ENCODE data around the gene MRPS30.

DNA sequence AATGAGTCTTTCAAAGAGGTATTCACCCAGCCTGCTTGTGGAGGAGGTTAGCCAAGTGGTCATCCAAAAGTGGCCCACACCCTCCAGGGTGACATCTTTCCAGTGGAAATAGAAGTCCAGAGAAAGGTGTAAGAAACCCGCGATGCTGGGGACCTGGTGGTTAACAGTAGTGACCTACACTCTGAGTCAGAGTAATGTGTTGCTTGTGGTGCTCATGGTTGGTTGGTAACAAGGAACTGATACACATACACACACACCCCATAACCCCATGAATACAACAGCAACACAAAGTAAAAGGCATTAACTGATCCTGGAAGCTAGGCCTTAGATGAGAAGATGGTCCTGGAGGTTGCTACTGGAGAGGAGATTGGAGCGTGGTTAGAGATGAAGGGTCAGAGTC is 26.9 kb downstream of the MRPS30 start:
- TF ChIP-seq, protein P1, sequence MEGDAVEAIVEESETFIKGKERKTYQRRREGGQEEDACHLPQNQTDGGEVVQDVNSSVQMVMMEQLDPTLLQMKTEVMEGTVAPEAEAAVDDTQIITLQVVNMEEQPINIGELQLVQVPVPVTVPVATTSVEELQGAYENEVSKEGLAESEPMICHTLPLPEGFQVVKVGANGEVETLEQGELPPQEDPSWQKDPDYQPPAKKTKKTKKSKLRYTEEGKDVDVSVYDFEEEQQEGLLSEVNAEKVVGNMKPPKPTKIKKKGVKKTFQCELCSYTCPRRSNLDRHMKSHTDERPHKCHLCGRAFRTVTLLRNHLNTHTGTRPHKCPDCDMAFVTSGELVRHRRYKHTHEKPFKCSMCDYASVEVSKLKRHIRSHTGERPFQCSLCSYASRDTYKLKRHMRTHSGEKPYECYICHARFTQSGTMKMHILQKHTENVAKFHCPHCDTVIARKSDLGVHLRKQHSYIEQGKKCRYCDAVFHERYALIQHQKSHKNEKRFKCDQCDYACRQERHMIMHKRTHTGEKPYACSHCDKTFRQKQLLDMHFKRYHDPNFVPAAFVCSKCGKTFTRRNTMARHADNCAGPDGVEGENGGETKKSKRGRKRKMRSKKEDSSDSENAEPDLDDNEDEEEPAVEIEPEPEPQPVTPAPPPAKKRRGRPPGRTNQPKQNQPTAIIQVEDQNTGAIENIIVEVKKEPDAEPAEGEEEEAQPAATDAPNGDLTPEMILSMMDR (conservative IDR thresholded peaks at IDR 0.05; ENCODE audit: low read length), result no peak
- TF ChIP-seq EZH2phosphoT487 (IDR thresholded peaks at IDR 0.05; ENCODE audit: borderline replicate concordance, low read depth, low read length), result no peak
